Measurements from ENCODE around the gene TSN.
A peak's percentile ranks its signal among the peaks of the same experiment; 100 is the strongest.

The TSN gene

DNA sequence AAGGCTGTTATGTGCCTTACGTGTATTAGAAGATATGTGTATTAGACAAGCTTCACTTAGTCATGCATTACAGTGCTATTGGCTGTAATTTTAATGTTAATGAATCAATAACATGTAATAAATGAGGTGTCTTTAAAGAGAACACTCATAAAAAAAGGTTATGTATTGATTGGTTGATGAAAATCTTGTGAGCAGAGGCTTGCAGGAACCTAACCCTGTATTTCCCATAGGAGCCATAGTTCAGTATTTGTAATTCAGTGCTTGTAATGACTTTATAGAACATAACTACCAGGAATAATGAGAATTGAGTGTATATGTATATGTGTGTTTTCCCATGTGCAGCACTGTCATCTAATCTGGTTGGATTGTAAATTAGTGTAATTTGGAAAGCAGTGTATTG, 33.2 kb downstream of the TSN start:
- Histone ChIP-seq H3K27me3 (ENCODE audit: control insufficient read depth, insufficient read depth, low read length) (no peaks in the 10 kb centered on the region), H3K4me3 (ENCODE audit: low read depth, low read length) (no peak overlapping the region), H3K4me1 (ENCODE audit: control insufficient read depth, insufficient read depth, low read length) (peaks cover 30% of the 10 kb centered on the region), H3K36me3 (ENCODE audit: control insufficient read depth, insufficient read depth, low read length) (no peaks in the 10 kb centered on the region), H3K9me3 (ENCODE audit: control insufficient read depth, insufficient read depth, low read length) (no peaks in the 10 kb centered on the region), H3K9ac (ENCODE audit: low read depth, low read length) (no peak overlapping the region)

DNA sequence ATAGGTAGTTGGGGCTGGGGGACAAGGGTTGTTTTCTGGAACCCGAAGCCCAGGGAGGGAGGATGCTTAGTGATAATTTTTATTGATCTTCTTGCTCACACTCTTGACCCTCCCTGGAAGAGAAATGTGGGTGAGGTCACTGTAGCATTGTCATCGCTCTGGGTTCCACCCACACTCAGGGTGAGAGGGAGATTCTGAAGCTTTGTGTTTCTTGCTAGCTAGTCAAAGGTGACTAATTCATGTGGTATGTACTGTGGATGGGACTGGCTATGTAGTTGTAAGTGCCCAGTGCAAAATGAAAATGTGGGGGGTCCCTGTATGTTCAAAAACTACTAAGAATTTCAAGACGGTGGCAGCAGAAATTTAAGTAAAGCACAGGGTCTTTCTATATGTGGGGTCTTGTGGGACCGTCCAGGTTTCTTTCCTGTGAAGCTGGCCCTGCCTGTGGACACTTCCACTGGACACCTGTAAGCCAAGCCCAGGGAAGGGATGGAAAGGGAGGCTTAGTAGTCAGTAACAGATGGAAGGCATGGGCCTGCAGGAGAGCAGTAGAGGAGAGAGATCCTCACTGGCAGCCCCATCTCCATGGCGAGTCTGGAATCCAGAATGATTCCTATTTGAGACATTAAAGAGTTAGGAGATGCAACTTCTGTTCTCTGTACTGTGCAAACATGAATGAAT, 35.0 kb downstream of the TSN start:
- no peaks in the 10 kb centered on the region for H3K36me3 ChIP-seq (ENCODE audit: control insufficient read depth, insufficient read depth, low read length)
- no peak overlapping the region for H3K9ac ChIP-seq (ENCODE audit: low read depth, low read length)
- no peaks in the 10 kb centered on the region for H3K9me3 ChIP-seq (ENCODE audit: control insufficient read depth, insufficient read depth, low read length)
- no peak overlapping the region for H3K4me3 ChIP-seq (ENCODE audit: low read depth, low read length)
- no peaks in the 10 kb centered on the region for H3K27me3 ChIP-seq (ENCODE audit: control insufficient read depth, insufficient read depth, low read length)
- peaks cover 30% of the 10 kb centered on the region for H3K4me1 ChIP-seq (ENCODE audit: control insufficient read depth, insufficient read depth, low read length)

DNA sequence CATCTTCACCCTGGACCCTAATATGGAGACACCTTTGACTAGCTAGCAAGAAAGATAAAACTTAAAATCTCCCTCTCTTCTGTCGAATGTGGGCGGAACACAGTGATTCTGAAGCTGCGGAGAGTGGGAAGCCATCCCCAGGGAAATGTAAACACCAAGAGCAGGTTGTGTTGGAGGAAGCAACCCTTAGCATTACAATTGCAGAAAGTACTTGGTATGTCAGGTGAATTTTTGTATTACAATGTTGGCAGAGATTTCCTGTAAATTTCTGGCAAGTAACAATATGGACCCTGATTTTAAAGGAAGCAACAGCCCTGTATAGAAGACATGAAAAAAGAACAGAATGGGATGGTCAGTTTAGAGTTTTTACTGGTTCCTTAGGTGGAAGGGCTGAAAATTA, 35.8 kb downstream of the TSN start:
- no peaks in the 10 kb centered on the region for H3K36me3 ChIP-seq (ENCODE audit: control insufficient read depth, insufficient read depth, low read length)
- peak overlapping the region; percentile 27 for H3K9ac ChIP-seq (ENCODE audit: low read depth, low read length)
- H3K4me3 ChIP-seq (ENCODE audit: low read depth, low read length) = peak overlapping the region; percentile 14

DNA sequence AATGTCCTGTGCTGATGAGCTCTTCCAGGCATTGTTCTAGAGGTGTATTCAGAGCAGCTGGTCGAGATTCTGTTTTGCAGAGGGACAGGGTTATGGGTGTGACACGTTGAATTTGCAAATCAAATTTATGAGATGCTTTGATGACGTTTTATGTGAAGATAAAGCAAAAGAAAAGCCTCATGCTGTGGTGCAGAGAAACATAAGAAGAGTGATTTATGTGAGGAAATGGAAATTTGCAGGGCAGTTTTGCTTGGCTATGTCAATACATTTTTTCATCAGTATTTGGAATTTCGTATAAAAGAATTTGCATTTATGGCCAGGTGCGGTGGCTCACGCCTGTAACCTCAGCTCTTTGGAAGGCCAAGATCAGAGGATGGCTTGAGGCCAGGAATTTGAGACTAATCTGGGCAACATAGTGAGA, 36.4 kb downstream of the TSN start:
- H3K4me1 ChIP-seq (ENCODE audit: control insufficient read depth, insufficient read depth, low read length) = peaks cover 30% of the 10 kb centered on the region
- no peak overlapping the region for H3K9ac ChIP-seq (ENCODE audit: low read depth, low read length)
- peak overlapping the region; percentile 14 for H3K4me3 ChIP-seq (ENCODE audit: low read depth, low read length)
- no peaks in the 10 kb centered on the region for H3K27me3 ChIP-seq (ENCODE audit: control insufficient read depth, insufficient read depth, low read length)
- H3K9me3 ChIP-seq (ENCODE audit: control insufficient read depth, insufficient read depth, low read length) = no peaks in the 10 kb centered on the region
- H3K36me3 ChIP-seq (ENCODE audit: control insufficient read depth, insufficient read depth, low read length) = no peaks in the 10 kb centered on the region

More for the DNA sequence above, 35.8 kb downstream of the TSN start:
- Histone ChIP-seq H3K9me3 (ENCODE audit: control insufficient read depth, insufficient read depth, low read length) (no peaks in the 10 kb centered on the region), H3K4me1 (ENCODE audit: control insufficient read depth, insufficient read depth, low read length) (peaks cover 30% of the 10 kb centered on the region), H3K27me3 (ENCODE audit: control insufficient read depth, insufficient read depth, low read length) (no peaks in the 10 kb centered on the region)

DNA sequence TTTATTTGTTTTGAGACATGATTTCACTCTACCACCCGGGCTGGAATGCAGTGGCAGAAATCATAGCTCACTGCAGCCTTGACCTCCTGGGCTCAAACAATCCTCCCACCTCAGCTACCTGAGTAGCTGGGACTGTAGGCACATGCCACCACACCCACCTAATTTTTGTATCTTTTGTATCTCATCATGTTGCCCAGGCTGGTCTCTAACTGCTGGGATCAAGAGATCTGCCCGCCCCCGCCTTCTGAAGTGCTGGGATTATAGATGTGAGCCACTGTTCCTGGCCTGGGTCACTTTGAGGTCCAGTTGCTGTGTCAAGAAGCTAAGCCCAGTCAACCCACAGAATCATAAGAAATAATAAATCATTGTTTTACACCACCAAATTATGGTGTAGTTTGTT, 38.4 kb downstream of the TSN start:
- Histone ChIP-seq H3K27me3 (ENCODE audit: control insufficient read depth, insufficient read depth, low read length) (no peaks in the 10 kb centered on the region), H3K36me3 (ENCODE audit: control insufficient read depth, insufficient read depth, low read length) (no peaks in the 10 kb centered on the region), H3K4me1 (ENCODE audit: control insufficient read depth, insufficient read depth, low read length) (peaks cover 30% of the 10 kb centered on the region), H3K4me3 (ENCODE audit: low read depth, low read length) (no peak overlapping the region), H3K9ac (ENCODE audit: low read depth, low read length) (no peak overlapping the region), H3K9me3 (ENCODE audit: control insufficient read depth, insufficient read depth, low read length) (no peaks in the 10 kb centered on the region)

DNA sequence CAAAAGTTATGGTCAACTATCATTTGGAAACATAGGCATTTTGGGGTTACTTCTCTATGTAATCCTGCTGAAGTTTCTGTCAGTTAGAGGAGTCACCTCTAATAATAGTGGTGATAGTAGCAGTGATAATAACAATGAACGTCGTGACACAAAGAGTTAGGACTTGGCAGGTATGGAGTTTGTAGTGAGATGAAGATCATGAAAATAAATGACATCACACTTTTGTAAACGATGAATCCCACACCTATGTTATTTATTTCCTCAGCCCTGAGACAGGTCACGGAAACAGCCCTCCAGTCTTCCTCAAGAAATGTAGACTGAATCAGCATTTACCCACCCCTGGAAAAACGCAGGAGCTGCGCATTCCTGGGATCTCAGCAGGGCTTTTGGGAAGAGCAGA, 38.8 kb downstream of the TSN start:
- Histone ChIP-seq H3K27me3 (ENCODE audit: control insufficient read depth, insufficient read depth, low read length) (no peaks in the 10 kb centered on the region), H3K9me3 (ENCODE audit: control insufficient read depth, insufficient read depth, low read length) (no peaks in the 10 kb centered on the region), H3K4me1 (ENCODE audit: control insufficient read depth, insufficient read depth, low read length) (peaks cover 29% of the 10 kb centered on the region), H3K36me3 (ENCODE audit: control insufficient read depth, insufficient read depth, low read length) (no peaks in the 10 kb centered on the region), H3K4me3 (ENCODE audit: low read depth, low read length) (no peak overlapping the region), H3K9ac (ENCODE audit: low read depth, low read length) (no peak overlapping the region)

DNA sequence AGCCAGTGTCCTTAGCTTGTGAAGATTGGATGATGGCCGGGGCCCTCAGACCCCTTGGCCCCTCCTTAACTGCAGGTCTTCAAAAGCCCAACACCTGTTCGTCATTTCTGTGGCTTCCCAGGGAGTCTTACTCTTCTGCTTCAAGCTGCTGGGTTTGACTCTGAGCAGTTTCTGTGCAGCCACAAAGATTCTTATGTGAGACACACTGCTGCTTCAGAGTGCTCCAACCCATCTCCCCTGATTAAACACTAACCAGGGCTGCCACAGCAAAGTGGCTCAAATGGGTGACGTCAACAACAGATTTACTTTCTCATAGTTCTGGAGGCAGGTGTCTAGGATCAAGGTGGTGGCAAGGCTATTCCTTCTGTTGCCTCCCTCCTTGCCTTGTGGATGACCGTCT, 40.8 kb downstream of the TSN start:
- Histone ChIP-seq H3K4me3 (ENCODE audit: low read depth, low read length) (no peak overlapping the region), H3K4me1 (ENCODE audit: control insufficient read depth, insufficient read depth, low read length) (peaks cover 12% of the 10 kb centered on the region), H3K9ac (ENCODE audit: low read depth, low read length) (no peak overlapping the region), H3K36me3 (ENCODE audit: control insufficient read depth, insufficient read depth, low read length) (no peaks in the 10 kb centered on the region), H3K9me3 (ENCODE audit: control insufficient read depth, insufficient read depth, low read length) (no peaks in the 10 kb centered on the region), H3K27me3 (ENCODE audit: control insufficient read depth, insufficient read depth, low read length) (no peaks in the 10 kb centered on the region)

DNA sequence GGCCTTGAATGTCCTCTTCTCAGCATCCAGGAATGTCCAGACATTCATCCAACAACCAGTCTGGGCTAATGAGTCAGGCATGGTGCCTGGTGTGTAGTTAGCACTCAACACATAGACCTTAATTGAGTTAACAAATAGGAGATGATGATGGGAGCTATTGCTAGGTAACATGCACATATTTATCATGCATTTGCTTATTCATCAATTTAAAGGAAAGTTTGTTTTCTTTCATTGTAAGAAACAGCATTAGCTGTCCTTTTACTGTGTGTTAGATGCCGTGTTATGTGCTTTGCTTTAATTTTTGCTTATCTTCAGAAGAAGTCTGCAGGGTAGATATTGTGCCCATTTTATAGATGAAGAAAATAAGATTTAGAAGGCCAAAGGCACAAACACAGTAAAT, 43.2 kb downstream of the TSN start:
- H3K36me3 ChIP-seq (ENCODE audit: control insufficient read depth, insufficient read depth, low read length) = no peaks in the 10 kb centered on the region
- no peaks in the 10 kb centered on the region for H3K9me3 ChIP-seq (ENCODE audit: control insufficient read depth, insufficient read depth, low read length)
- no peaks in the 10 kb centered on the region for H3K27me3 ChIP-seq (ENCODE audit: control insufficient read depth, insufficient read depth, low read length)
- H3K4me3 ChIP-seq (ENCODE audit: low read depth, low read length) = no peak overlapping the region
- H3K4me1 ChIP-seq (ENCODE audit: control insufficient read depth, insufficient read depth, low read length) = peaks cover 3% of the 10 kb centered on the region
- H3K9ac ChIP-seq (ENCODE audit: low read depth, low read length) = no peak overlapping the region

DNA sequence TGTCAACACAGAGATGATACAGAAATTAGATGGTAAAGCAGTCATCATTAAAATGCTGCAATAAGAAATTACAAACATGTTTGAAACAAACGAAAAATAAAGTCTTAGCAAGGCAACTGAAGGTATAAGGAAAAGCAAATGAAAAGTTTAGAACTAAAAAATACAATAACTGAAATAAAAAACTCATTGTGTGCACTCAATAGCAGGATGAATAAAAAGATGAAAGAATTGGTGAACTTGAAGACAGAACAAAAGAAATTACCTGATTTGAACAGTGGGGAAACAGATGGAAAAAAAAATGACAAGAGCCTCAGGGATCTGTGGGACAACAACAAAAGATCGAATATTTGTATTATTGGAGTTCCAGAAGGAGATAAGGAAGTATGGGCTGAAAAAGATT, 46.5 kb downstream of the TSN start:
- Histone ChIP-seq H3K27me3 (ENCODE audit: control insufficient read depth, insufficient read depth, low read length) (no peaks in the 10 kb centered on the region), H3K4me1 (ENCODE audit: control insufficient read depth, insufficient read depth, low read length) (peaks cover 20% of the 10 kb centered on the region), H3K4me3 (ENCODE audit: low read depth, low read length) (no peak overlapping the region), H3K36me3 (ENCODE audit: control insufficient read depth, insufficient read depth, low read length) (no peaks in the 10 kb centered on the region), H3K9ac (ENCODE audit: low read depth, low read length) (no peak overlapping the region), H3K9me3 (ENCODE audit: control insufficient read depth, insufficient read depth, low read length) (no peaks in the 10 kb centered on the region)

DNA sequence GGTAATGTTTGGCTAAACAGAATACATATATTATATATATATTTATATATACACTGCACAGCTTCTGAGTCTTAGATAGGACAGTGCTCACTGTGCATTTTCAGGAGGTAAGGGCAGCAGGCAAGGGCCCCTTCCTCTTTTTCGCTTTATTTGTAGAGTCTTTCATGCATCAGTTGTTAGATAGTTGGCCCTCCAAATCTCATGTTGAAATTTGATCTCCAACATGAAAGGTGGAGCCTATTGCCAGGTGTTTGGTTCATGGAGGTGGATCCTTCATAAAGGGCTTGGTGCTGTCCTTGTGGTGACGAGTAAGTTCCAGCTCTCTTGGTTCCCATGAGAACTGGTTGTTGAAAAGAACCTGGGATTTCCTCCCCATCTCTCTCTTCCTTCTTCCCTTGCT, 48.1 kb downstream of the TSN start:
- Histone ChIP-seq H3K36me3 (ENCODE audit: control insufficient read depth, insufficient read depth, low read length) (no peaks in the 10 kb centered on the region), H3K4me1 (ENCODE audit: control insufficient read depth, insufficient read depth, low read length) (peaks cover 20% of the 10 kb centered on the region), H3K4me3 (ENCODE audit: low read depth, low read length) (no peak overlapping the region), H3K9me3 (ENCODE audit: control insufficient read depth, insufficient read depth, low read length) (no peaks in the 10 kb centered on the region), H3K9ac (ENCODE audit: low read depth, low read length) (no peak overlapping the region), H3K27me3 (ENCODE audit: control insufficient read depth, insufficient read depth, low read length) (no peaks in the 10 kb centered on the region)

DNA sequence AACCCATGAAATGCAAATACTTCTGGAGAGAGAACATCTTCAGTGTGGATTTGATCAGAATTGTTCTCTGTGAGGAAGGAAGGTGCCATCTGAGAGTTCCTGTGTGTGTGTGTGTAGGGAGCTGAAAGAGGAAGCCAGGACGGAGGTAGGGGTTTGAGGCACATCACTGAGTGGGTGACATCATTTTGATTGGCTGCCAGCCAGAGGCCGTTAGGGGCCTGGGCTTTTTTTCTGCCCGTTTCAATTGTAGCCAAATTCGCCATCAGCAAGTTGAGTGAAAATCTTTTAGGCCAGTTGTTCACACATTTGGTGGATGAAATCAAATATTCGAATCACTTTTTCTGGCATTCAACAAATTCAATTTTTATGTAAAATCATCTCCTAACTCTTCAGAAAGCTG, 48.9 kb downstream of the TSN start:
- Histone ChIP-seq H3K9me3 (ENCODE audit: control insufficient read depth, insufficient read depth, low read length) (no peaks in the 10 kb centered on the region), H3K27me3 (ENCODE audit: control insufficient read depth, insufficient read depth, low read length) (no peaks in the 10 kb centered on the region), H3K4me1 (ENCODE audit: control insufficient read depth, insufficient read depth, low read length) (peaks cover 20% of the 10 kb centered on the region), H3K4me3 (ENCODE audit: low read depth, low read length) (no peak overlapping the region), H3K9ac (ENCODE audit: low read depth, low read length) (no peak overlapping the region), H3K36me3 (ENCODE audit: control insufficient read depth, insufficient read depth, low read length) (no peaks in the 10 kb centered on the region)

DNA sequence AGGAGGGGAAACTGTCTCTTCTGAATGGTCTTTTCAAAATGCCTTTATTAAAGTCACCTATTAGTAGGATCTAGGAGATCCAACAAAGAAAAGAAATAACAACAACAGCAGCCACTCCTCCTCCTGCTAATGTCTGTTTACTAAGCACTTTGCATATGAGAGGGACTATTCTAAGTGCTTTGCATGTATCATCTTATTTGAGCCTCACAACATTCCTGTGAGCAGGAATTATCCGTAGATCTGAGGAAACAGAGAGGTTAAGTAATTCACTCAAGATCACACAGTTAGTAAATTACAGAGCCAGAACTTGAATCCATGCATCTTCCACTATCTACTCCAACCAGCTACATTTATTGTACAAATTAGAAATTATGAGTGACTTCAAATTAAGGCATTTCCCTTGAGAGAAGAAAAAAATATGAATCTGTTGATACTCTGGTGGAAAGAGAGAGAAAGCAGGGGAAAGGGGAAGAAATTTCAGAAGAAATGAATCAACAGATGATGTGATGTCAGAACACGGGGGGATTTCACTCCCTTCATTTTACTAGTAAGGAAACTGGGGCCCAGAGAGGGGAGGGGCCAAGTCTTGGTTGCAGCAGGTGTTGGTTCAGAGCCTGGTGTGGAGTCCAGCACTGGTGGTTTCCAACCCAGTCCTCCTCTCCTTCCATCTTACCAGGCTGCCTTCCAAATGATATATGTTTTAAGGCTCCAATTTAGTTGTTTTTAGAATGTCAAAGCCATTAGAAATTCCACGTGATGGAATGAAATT, 49.7 kb downstream of the TSN start:
- Histone ChIP-seq H3K36me3 (ENCODE audit: control insufficient read depth, insufficient read depth, low read length) (no peaks in the 10 kb centered on the region), H3K9me3 (ENCODE audit: control insufficient read depth, insufficient read depth, low read length) (no peaks in the 10 kb centered on the region), H3K4me1 (ENCODE audit: control insufficient read depth, insufficient read depth, low read length) (peaks cover 20% of the 10 kb centered on the region), H3K9ac (ENCODE audit: low read depth, low read length) (no peak overlapping the region), H3K4me3 (ENCODE audit: low read depth, low read length) (no peak overlapping the region), H3K27me3 (ENCODE audit: control insufficient read depth, insufficient read depth, low read length) (no peaks in the 10 kb centered on the region)
